ENCODE results near the gene SLC7A6OS. TPM values are rescaled to one million over a fixed set of nuclear protein-coding genes. Genes with fewer than 3 reads are reported as not detected.

The SLC7A6OS gene
- total RNA-seq, 1 donor from 2014 or later: 42.0 TPM

DNA sequence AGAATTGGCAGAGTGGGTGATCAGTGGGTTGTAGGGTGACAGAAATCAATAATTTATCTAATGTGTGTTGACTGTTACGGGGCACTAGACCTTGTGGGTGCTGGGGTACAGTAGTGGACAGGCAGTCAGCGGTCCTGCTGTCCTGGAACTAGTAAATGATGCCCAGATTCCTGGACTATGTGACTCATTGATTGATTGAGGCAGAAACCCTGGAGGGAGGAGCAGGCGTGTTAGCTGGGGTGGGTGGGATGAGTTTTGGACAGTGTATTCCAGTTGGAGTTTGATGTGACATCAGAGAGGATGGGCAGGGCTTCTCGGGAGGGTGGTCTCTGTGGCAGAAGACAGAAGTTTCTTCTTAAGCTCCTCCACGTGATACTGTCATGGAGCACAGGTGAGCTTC is 24.4 kb upstream of the SLC7A6OS start:
- DNase-seq (no peak), ATAC-seq (ENCODE audit: low read depth) (no peak)
- intact Hi-C loops (cut with micrococcal nuclease): no loop called here
- H3K27me3 Mint-ChIP-seq: no peaks in the 10 kb centered on the region
- H3K4me3 Mint-ChIP-seq: no peak overlapping the region
- TF ChIP-seq, protein P1, sequence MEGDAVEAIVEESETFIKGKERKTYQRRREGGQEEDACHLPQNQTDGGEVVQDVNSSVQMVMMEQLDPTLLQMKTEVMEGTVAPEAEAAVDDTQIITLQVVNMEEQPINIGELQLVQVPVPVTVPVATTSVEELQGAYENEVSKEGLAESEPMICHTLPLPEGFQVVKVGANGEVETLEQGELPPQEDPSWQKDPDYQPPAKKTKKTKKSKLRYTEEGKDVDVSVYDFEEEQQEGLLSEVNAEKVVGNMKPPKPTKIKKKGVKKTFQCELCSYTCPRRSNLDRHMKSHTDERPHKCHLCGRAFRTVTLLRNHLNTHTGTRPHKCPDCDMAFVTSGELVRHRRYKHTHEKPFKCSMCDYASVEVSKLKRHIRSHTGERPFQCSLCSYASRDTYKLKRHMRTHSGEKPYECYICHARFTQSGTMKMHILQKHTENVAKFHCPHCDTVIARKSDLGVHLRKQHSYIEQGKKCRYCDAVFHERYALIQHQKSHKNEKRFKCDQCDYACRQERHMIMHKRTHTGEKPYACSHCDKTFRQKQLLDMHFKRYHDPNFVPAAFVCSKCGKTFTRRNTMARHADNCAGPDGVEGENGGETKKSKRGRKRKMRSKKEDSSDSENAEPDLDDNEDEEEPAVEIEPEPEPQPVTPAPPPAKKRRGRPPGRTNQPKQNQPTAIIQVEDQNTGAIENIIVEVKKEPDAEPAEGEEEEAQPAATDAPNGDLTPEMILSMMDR (IDR thresholded peaks at IDR 0.05): no peak
- peaks cover 62% of the 10 kb centered on the region for H3K36me3 Mint-ChIP-seq (ENCODE audit: low read depth)
- peaks cover 11% of the 10 kb centered on the region for H3K4me1 Mint-ChIP-seq
- POLR2A ChIA-PET: no interaction called here
- H3K9me3 Mint-ChIP-seq: no peaks in the 10 kb centered on the region
- no peak overlapping the region for H3K27ac Mint-ChIP-seq
- CTCF ChIA-PET: interaction anchor here (0.9 to 1.2 kb wide), 2 partner anchors 71 to 74 kb away, joined by 4 read pairs; partner anchors contain the start of gene SLC7A6

DNA sequence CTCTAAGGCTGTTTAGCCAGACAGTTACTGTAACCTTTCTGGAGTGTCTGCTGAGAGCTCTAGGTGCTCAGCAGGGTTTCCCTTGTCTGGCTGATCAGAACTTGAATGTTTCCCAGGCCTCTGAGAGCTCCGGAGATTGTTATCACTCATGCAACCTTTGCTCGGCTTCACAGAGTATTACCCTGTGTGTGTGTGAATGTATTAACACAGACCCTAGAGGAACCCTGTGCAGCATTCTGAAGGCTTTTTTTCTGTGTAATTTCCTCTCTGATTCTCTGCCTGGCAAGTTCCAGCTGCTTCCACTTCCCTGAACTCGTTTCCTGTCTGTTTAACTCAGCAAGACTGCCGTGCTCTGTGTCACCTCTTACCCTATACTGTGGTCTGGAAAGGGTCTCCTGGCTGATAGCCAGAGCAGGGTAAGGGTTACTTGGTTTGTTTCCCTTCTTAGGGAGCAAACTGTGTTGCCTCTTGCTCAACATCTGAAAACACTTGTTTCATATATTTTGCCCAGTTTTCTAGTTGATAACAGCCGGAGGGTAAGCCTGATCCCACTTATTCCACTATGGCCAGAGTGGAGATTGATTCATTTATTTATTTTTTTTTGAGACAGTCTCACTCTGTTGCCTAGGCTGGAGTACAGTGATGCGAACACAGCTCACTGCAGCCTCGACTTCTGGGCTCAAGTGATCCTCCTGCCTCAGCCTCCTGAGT is 21.8 kb upstream of the SLC7A6OS start:
- Mint-ChIP-seq H3K27me3 (no peaks in the 10 kb centered on the region), H3K4me3 (no peak overlapping the region), H3K36me3 (ENCODE audit: low read depth) (peaks cover 39% of the 10 kb centered on the region), H3K9me3 (no peaks in the 10 kb centered on the region), H3K4me1 (peaks cover 14% of the 10 kb centered on the region), H3K27ac (peak overlapping the region; percentile 19)
- ChIA-PET CTCF (interaction anchor here (0.8 to 17.1 kb wide), 2 partner anchors 21 to 71 kb away, joined by 3 to 321 read pairs; partner anchors contain the start of genes PRMT7 and SLC7A6), POLR2A (no interaction called here)
- DNase-seq (no peak), ATAC-seq (ENCODE audit: low read depth) (peak; percentile 15)
- intact Hi-C loops (cut with micrococcal nuclease): no loop called here
- TF ChIP-seq, protein P1 (IDR thresholded peaks at IDR 0.05): no peak

DNA sequence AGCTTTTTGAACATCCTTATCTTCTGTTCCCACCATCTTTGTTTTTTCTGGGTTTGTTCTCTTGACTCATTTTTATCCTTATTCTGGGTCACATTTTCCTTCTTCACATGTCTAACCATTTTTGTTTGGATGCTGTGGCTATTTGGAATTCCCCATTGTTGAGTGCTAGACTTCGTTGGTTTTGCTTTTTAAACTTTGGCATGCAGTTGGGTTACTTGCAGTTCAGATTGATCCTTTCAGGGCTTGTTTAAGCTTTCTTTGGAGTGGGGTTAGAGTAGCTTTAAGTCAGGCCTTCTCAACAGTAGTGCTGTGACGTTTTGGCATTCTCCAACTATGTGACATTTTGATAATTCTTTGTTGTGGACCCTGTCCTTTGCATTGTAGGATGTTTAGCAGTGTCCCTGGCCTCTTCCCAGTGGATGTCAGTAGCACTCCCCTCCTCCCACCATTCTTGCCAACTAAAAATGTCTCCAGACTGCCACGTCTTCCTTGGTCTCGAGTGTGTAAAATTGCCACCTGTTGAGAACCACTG is 21.2 kb upstream of the SLC7A6OS start:
- CTCF ChIA-PET: interaction anchor here (0.8 to 17.1 kb wide), 2 partner anchors 21 to 71 kb away, joined by 3 to 321 read pairs; partner anchors contain the start of genes PRMT7 and SLC7A6
- Mint-ChIP-seq H3K4me1 (peaks cover 14% of the 10 kb centered on the region), H3K27ac (peak overlapping the region; percentile 19), H3K27me3 (no peaks in the 10 kb centered on the region), H3K9me3 (no peaks in the 10 kb centered on the region), H3K36me3 (ENCODE audit: low read depth) (peaks cover 34% of the 10 kb centered on the region), H3K4me3 (no peak overlapping the region)
- POLR2A ChIA-PET: no interaction called here
- no peak for DNase-seq
- intact Hi-C loops (cut with micrococcal nuclease): no loop called here
- no peak for ATAC-seq (ENCODE audit: low read depth)
- TF ChIP-seq, protein P1 (IDR thresholded peaks at IDR 0.05): no peak

DNA sequence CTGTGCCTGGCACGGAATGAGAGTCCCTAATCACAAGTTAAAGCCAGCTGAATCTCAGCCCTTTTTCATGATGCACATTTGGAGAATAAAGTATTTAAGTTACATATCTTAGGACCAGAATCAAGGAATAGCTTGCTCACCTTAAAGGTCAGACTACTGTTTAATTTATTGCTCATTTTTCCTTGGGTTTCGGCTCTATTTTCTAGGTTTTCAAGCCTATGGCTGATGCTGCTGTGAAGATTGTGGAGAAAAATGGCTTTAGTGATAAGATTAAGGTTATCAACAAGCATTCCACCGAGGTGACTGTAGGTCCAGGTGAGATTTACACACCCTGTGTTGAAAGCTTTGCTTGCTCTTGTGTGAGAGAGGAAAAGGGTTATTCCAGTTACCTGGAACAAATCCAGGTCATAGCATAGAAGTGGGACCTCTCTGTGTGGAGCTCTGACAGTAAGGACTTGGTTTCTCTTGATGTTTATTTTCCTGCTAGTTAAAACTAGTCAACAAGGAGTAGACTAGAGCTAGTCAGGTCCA is 18.2 kb upstream of the SLC7A6OS start:
- Mint-ChIP-seq H3K36me3 (ENCODE audit: low read depth) (peaks cover 30% of the 10 kb centered on the region), H3K4me3 (no peak overlapping the region), H3K27ac (no peak overlapping the region), H3K27me3 (no peaks in the 10 kb centered on the region), H3K9me3 (no peaks in the 10 kb centered on the region), H3K4me1 (peaks cover 14% of the 10 kb centered on the region)
- POLR2A ChIA-PET: interaction anchor here (0.9 to 4.0 kb wide), 5 partner anchors 18 to 91 kb away, joined by 3 to 22 read pairs (median 4); partner anchors contain the start of genes PRMT7, SLC7A6 and SLC7A6OS
- CTCF ChIA-PET: interaction anchor here (0.7 to 17.1 kb wide), 14 partner anchors 9 to 101 kb away, joined by 3 to 321 read pairs (median 4); partner anchors contain the start of genes PLA2G15 and SLC7A6
- TF ChIP-seq, protein P1 (IDR thresholded peaks at IDR 0.05): peak; percentile 8
- ATAC-seq (ENCODE audit: low read depth) (no peak), DNase-seq (no peak)
- intact Hi-C loops (cut with micrococcal nuclease): loop anchor here (1.0 kb wide), 4 partner anchors 19 to 235 kb away; partner anchors contain the start of gene SLC7A6OS
